CD4-positive, alpha-beta T cell (primary cell): ENCODE data around the gene TMEM269. TPM values are rescaled to one million over a fixed set of nuclear protein-coding genes. Genes with fewer than 3 reads are reported as not detected.

Source experiments
- ATAC-seq: fragments of 200-7000 bp; cut with Tn5 transposase; one replicate; pipeline ENCODE4 v1.10.0; 2022; ENCODE audit warnings: mild to moderate bottlenecking; ENCODE audit not compliant: poor library complexity
- CTCF ChIA-PET: fragments of 350-600 bp; sonication (Branson Sonifier 250); formaldehyde crosslinking; loops from one replicate; lab custom pipeline; 2021; ENCODE audit warnings: antibody characterized with exemption, inconsistent platforms; lab: Charles Lee
- POLR2A ChIA-PET: fragments of 350-600 bp; sonication (Branson Sonifier 250); formaldehyde crosslinking; loops from one replicate; lab custom pipeline; 2021; ENCODE audit warnings: antibody characterized with exemption, inconsistent platforms; lab: Charles Lee
- DNase-seq, 14 experiments: peaks; one replicate each; pipeline ENCODE4 v3.0.0-alpha.2; 2013 to 2020; ENCODE audit warnings: mixed read lengths in 2 of 14
- H3K27ac ChIP-seq, 2 donors: one replicate each; pipeline versions ENCODE4 v1.5.1 to v1.7.0; 2013; ENCODE audit warnings: low read length in 2 of 2, low read depth in 1 of 2, mild to moderate bottlenecking in 1 of 2
- H3K27me3 ChIP-seq, 2 experiments: 1 replicate in 1 of 2; 2 replicates in 1 of 2; pipeline versions ENCODE4 v1.6.1 to v1.7.0; 2013; ENCODE audit warnings: low read length in 2 of 2, control low read depth in 1 of 2, mild to moderate bottlenecking in 1 of 2, moderate library complexity in 1 of 2; ENCODE audit not compliant: insufficient read depth in 2 of 2, control insufficient read depth in 1 of 2
- H3K36me3 ChIP-seq: one replicate; pipeline ENCODE4 v1.6.1; 2013; ENCODE audit warnings: low read length, control low read depth; ENCODE audit not compliant: insufficient read depth
- H3K4me1 ChIP-seq: one replicate; pipeline ENCODE4 v1.6.1; 2013; ENCODE audit warnings: low read length, control low read depth; ENCODE audit not compliant: insufficient read depth
- H3K4me3 ChIP-seq: one replicate; pipeline ENCODE4 v1.5.1; 2013; ENCODE audit warnings: mild to moderate bottlenecking, low read length, moderate library complexity
- H3K9me3 ChIP-seq, 2 experiments: 1 replicate in 1 of 2; 2 replicates in 1 of 2; pipeline versions ENCODE4 v1.6.1 to v1.7.0; 2013; ENCODE audit warnings: low read length in 2 of 2, mild to moderate bottlenecking in 2 of 2, control low read depth in 1 of 2, moderate library complexity in 1 of 2; ENCODE audit not compliant: control insufficient read depth in 1 of 2, insufficient read depth in 1 of 2
- H3K27ac Mint-ChIP-seq: one replicate; pipeline ENCODE4 v1.8.0; 2020; ENCODE audit warnings: mixed read lengths
- H3K27me3 Mint-ChIP-seq: one replicate; pipeline ENCODE4 v1.8.0; 2021; ENCODE audit warnings: mixed read lengths
- H3K36me3 Mint-ChIP-seq: one replicate; pipeline ENCODE4 v1.8.0; 2021; ENCODE audit warnings: low read depth, mixed read lengths
- H3K4me1 Mint-ChIP-seq: one replicate; pipeline ENCODE4 v1.8.0; 2021; ENCODE audit warnings: low read depth, mixed read lengths
- H3K4me3 Mint-ChIP-seq: one replicate; pipeline ENCODE4 v1.8.0; 2020; ENCODE audit warnings: mild to moderate bottlenecking, mixed read lengths
- H3K9me3 Mint-ChIP-seq: one replicate; pipeline ENCODE4 v1.8.0; 2020; ENCODE audit warnings: mixed read lengths
- CTCF ChIP-seq: fragments of 200-600 bp; IDR thresholded peaks from one replicate; pipeline ENCODE4 v1.8.0; 2022; ENCODE audit warnings: antibody characterized with exemption, mild to moderate bottlenecking
- intact Hi-C, 2 experiments: fragments of 100-400 bp; cut with DNase I in 1 of 2; cut with micrococcal nuclease in 1 of 2; formaldehyde crosslinking; loops; one replicate each; pipeline versions ENCODE4 v1.15.1 to v1.9.0; 2023 to 2025; cut with DNase I, micrococcal nuclease
- total RNA-seq, 174 experiments: library from RNA in 2 of 174; stranded (reverse) in 2 of 174; gene quantifications; one replicate each; pipeline ENCODE4 v1.2.3 and lab custom pipeline; 2021 to 2026

The TMEM269 gene
- total RNA-seq, 2 experiments from 2014 or later: 0.60 to 1.1 TPM

GRCh38 chr1:42777852-42778251 lies 6.9 kb upstream of the TMEM269 start:
- POLR2A ChIA-PET: interaction anchor here (1.0 kb wide), 1 partner anchor 11 kb away, joined by 5 read pairs; the partner anchor contains the start of genes C1orf50 and P3H1
- H3K4me3 ChIP-seq: no peak overlapping the region
- intact Hi-C loops: loop anchor here (1.0 to 5.0 kb wide), 4 partner anchors 134 to 295 kb away; no protein-coding TSS in a partner anchor
- DNase-seq: peak in 8 of 14 experiments; percentile 6 to 59 (median 25)
- CTCF ChIA-PET: interaction anchor here (0.8 to 3.9 kb wide), 5 partner anchors 39 to 303 kb away, joined by 3 to 19 read pairs (median 7); partner anchors contain the start of genes ERMAP and SVBP
- no peaks in the 10 kb centered on the region for H3K9me3 ChIP-seq
- peak; percentile 36 for TF ChIP-seq CTCF
- peaks cover 77% of the 10 kb centered on the region for H3K36me3 ChIP-seq
- H3K4me1 ChIP-seq: no peaks in the 10 kb centered on the region
- no peak overlapping the region for H3K27ac ChIP-seq
- Mint-ChIP-seq H3K4me1 (peaks cover 6% of the 10 kb centered on the region), H3K36me3 (peaks cover 89% of the 10 kb centered on the region), H3K27me3 (no peaks in the 10 kb centered on the region), H3K9me3 (no peaks in the 10 kb centered on the region), H3K27ac (no peak overlapping the region), H3K4me3 (no peak overlapping the region)
- no peaks in the 10 kb centered on the region for H3K27me3 ChIP-seq
- peak; percentile 84 for ATAC-seq

GRCh38 chr1:42779725-42780124 lies 5.1 kb upstream of the TMEM269 start:
- H3K4me3 Mint-ChIP-seq: no peak overlapping the region
- Histone ChIP-seq H3K36me3 (peaks cover 60% of the 10 kb centered on the region), H3K27ac (no peak overlapping the region), H3K4me1 (peaks cover 3% of the 10 kb centered on the region), H3K4me3 (no peak overlapping the region), H3K27me3 (no peaks in the 10 kb centered on the region), H3K9me3 (no peaks in the 10 kb centered on the region)
- DNase-seq (no peak), ATAC-seq (no peak)
- peaks cover 76% of the 10 kb centered on the region for H3K36me3 Mint-ChIP-seq
- POLR2A ChIA-PET: interaction anchor here (1.0 to 2.4 kb wide), 2 partner anchors 10 to 13 kb away, joined by 5 to 12 read pairs; partner anchors contain the start of genes C1orf50 and P3H1
- no peak for TF ChIP-seq CTCF
- peaks cover 7% of the 10 kb centered on the region for H3K4me1 Mint-ChIP-seq
- intact Hi-C loops: loop anchor here (2.0 to 5.0 kb wide), 3 partner anchors 133 to 1573 kb away; no protein-coding TSS in a partner anchor
- no peaks in the 10 kb centered on the region for H3K27me3 Mint-ChIP-seq
- H3K9me3 Mint-ChIP-seq: no peaks in the 10 kb centered on the region
- CTCF ChIA-PET: interaction anchor here (0.5 to 3.9 kb wide), 2 partner anchors 14 to 294 kb away, joined by 3 to 19 read pairs; no protein-coding TSS in a partner anchor
- no peak overlapping the region for H3K27ac Mint-ChIP-seq

GRCh38 chr1:42780176-42780575 lies 4.6 kb upstream of the TMEM269 start:
- Mint-ChIP-seq H3K4me1 (peaks cover 8% of the 10 kb centered on the region), H3K36me3 (peaks cover 72% of the 10 kb centered on the region), H3K4me3 (no peak overlapping the region), H3K27ac (no peak overlapping the region), H3K27me3 (no peaks in the 10 kb centered on the region), H3K9me3 (no peaks in the 10 kb centered on the region)
- intact Hi-C loops: loop anchor here in 1 of 2 experiments (5.0 kb wide), 1 partner anchor 1572 kb away; no protein-coding TSS in a partner anchor
- Histone ChIP-seq H3K27ac (no peak overlapping the region), H3K27me3 (no peaks in the 10 kb centered on the region), H3K4me3 (no peak overlapping the region), H3K4me1 (peaks cover 8% of the 10 kb centered on the region), H3K36me3 (peaks cover 55% of the 10 kb centered on the region), H3K9me3 (no peaks in the 10 kb centered on the region)
- no peak for DNase-seq
- ATAC-seq: no peak
- TF ChIP-seq CTCF: no peak
- ChIA-PET POLR2A (interaction anchor here (2.4 kb wide), 1 partner anchor 13 kb away, joined by 12 read pairs; the partner anchor contains the start of genes C1orf50 and P3H1), CTCF (interaction anchor here (0.5 to 1.2 kb wide), 2 partner anchors 14 kb away, joined by 3 read pairs; no protein-coding TSS in a partner anchor)
